WTC11 (cell line): ENCODE measurements around the gene BEST4.

Experiments used
- CBFB ChIP-seq: sonication (generic); formaldehyde crosslinking; IDR thresholded peaks from 2 replicates; pipeline ENCODE4 v1.8.1; 2022; ENCODE audit warnings: mild to moderate bottlenecking, low read depth, missing genetic modification reagents
- CREB1 ChIP-seq: sonication (generic); formaldehyde crosslinking; IDR thresholded peaks from 2 replicates; pipeline ENCODE4 v1.8.0; 2023; ENCODE audit warnings: mild to moderate bottlenecking, missing genetic modification reagents
- E2F4 ChIP-seq: sonication (generic); formaldehyde crosslinking; IDR thresholded peaks from 2 replicates; pipeline ENCODE4 v1.8.1; 2022; ENCODE audit warnings: low read depth, mild to moderate bottlenecking, moderate library complexity, missing genetic modification reagents, borderline replicate concordance
- HMGXB4 ChIP-seq: sonication (generic); formaldehyde crosslinking; IDR thresholded peaks from 2 replicates; pipeline ENCODE4 v1.8.1; 2023; ENCODE audit warnings: mild to moderate bottlenecking, moderate library complexity, missing genetic modification reagents
- MYBL2 ChIP-seq: sonication (generic); formaldehyde crosslinking; IDR thresholded peaks from 2 replicates; pipeline ENCODE4 v1.8.1; 2023; ENCODE audit warnings: mild to moderate bottlenecking, moderate library complexity, missing genetic modification reagents
- SMAD3 ChIP-seq: sonication (generic); formaldehyde crosslinking; IDR thresholded peaks from 2 replicates; pipeline ENCODE4 v1.8.0; 2022; ENCODE audit warnings: missing genetic modification reagents, mild to moderate bottlenecking, borderline replicate concordance
- TEAD1 ChIP-seq: sonication (generic); formaldehyde crosslinking; IDR thresholded peaks from 2 replicates; pipeline ENCODE4 v1.8.0; 2022; ENCODE audit warnings: mild to moderate bottlenecking, missing genetic modification reagents
- TEAD4 ChIP-seq: sonication (generic); formaldehyde crosslinking; IDR thresholded peaks from 2 replicates; pipeline ENCODE4 v1.8.0; 2022; ENCODE audit warnings: mild to moderate bottlenecking, missing genetic modification reagents
- ZSCAN18 ChIP-seq: fragments of 250-450 bp; sonication (Bioruptor Pico); IDR thresholded peaks from 2 replicates; pipeline ENCODE4 v2.1.2; 2022; ENCODE audit warnings: mild to moderate bottlenecking, moderate library complexity
- TF ChIP-seq, protein P1 (sequence below): fragments of 200-600 bp; IDR thresholded peaks from 2 replicates; pipeline ENCODE4 v1.8.0; 2022; ENCODE audit warnings: antibody characterized with exemption
- TF ChIP-seq, protein P2 (sequence below): sonication (generic); formaldehyde crosslinking; IDR thresholded peaks from 2 replicates; pipeline ENCODE4 v1.8.1; 2022; ENCODE audit warnings: missing genetic modification reagents, borderline replicate concordance
- TF ChIP-seq, protein P3 (sequence below): sonication (generic); formaldehyde crosslinking; IDR thresholded peaks from 2 replicates; pipeline ENCODE4 v1.8.0; 2022; ENCODE audit warnings: mild to moderate bottlenecking, missing genetic modification reagents
- TF ChIP-seq, protein P4 (sequence below): fragments of 250-450 bp; sonication (Bioruptor Pico); IDR thresholded peaks from 2 replicates; pipeline ENCODE4 v1.9.0; 2021; ENCODE audit warnings: moderate library complexity, mild to moderate bottlenecking, inconsistent platforms, borderline replicate concordance

DNA sequence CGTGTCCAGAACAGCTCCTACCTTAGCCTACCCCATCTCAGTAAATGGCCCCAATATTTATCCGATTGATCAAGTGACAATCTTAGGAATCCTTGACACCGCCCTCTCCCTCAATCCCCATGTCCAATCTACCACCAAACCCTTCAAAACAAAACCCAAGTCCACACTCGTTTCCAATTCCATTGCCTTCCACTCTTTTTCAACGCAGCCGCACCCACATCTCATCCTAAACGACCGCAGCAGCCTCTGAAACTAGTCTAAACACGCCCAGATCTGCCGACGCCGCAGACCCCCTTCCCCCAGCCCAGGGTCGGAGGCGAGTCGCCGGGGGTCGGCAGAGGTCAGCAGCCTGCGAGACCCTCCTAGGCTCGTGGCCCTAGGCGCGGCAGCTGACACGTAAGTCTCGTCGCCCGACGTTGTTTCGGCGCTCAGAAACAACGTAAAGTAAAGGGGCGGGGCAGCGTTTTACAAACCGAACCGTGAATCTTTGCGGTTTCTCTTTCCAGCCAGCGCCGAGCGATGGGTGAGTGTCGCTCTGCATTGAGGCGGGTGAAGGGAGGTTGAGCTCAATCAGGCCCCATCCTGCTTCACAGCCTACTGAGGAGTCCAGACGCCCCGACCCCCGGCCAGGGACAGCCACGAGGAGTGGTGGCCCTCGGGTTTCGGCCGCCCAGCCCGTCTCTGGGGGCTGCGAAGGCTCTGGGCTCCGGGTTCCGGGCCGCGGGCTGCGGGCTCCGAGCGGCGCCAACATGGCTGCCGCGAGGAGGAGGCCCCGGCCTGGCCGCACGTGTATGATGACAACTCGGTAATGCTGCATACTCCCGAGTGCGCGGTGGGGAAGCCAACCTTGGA lies 12.7 kb downstream of the BEST4 start, which contains the start of gene RPS8:
- TF ChIP-seq ZSCAN18 (CRISPR knock-in tag) (no peak), MYBL2 (CRISPR knock-in tag) (peak; percentile 75; the same call in 1 of the 2 replicates), TEAD4 (CRISPR knock-in tag) (peak; percentile 49; the same call in 1 of the 2 replicates), TEAD1 (CRISPR knock-in tag) (peak; percentile 90), HMGXB4 (peak; percentile 73), CBFB (CRISPR knock-in tag) (no peak), CREB1 (CRISPR knock-in tag) (peak; percentile 94; the same call in 1 of the 2 replicates), E2F4 (CRISPR knock-in tag) (no peak; the same call in 1 of the 2 replicates), SMAD3 (CRISPR knock-in tag) (peak; percentile 70; the same call in 1 of the 2 replicates)
- TF ChIP-seq, protein P1, sequence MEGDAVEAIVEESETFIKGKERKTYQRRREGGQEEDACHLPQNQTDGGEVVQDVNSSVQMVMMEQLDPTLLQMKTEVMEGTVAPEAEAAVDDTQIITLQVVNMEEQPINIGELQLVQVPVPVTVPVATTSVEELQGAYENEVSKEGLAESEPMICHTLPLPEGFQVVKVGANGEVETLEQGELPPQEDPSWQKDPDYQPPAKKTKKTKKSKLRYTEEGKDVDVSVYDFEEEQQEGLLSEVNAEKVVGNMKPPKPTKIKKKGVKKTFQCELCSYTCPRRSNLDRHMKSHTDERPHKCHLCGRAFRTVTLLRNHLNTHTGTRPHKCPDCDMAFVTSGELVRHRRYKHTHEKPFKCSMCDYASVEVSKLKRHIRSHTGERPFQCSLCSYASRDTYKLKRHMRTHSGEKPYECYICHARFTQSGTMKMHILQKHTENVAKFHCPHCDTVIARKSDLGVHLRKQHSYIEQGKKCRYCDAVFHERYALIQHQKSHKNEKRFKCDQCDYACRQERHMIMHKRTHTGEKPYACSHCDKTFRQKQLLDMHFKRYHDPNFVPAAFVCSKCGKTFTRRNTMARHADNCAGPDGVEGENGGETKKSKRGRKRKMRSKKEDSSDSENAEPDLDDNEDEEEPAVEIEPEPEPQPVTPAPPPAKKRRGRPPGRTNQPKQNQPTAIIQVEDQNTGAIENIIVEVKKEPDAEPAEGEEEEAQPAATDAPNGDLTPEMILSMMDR = no peak
- TF ChIP-seq, protein P2, sequence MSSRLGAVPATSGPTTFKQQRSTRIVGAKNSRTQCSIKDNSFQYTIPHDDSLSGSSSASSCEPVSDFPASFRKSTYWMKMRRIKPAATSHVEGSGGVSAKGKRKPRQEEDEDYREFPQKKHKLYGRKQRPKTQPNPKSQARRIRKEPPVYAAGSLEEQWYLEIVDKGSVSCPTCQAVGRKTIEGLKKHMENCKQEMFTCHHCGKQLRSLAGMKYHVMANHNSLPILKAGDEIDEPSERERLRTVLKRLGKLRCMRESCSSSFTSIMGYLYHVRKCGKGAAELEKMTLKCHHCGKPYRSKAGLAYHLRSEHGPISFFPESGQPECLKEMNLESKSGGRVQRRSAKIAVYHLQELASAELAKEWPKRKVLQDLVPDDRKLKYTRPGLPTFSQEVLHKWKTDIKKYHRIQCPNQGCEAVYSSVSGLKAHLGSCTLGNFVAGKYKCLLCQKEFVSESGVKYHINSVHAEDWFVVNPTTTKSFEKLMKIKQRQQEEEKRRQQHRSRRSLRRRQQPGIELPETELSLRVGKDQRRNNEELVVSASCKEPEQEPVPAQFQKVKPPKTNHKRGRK = no peak
- TF ChIP-seq, protein P3, sequence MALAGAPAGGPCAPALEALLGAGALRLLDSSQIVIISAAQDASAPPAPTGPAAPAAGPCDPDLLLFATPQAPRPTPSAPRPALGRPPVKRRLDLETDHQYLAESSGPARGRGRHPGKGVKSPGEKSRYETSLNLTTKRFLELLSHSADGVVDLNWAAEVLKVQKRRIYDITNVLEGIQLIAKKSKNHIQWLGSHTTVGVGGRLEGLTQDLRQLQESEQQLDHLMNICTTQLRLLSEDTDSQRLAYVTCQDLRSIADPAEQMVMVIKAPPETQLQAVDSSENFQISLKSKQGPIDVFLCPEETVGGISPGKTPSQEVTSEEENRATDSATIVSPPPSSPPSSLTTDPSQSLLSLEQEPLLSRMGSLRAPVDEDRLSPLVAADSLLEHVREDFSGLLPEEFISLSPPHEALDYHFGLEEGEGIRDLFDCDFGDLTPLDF (CRISPR knock-in tag) = peak; percentile 82; the same call in 1 of the 2 replicates
- TF ChIP-seq, protein P4, sequence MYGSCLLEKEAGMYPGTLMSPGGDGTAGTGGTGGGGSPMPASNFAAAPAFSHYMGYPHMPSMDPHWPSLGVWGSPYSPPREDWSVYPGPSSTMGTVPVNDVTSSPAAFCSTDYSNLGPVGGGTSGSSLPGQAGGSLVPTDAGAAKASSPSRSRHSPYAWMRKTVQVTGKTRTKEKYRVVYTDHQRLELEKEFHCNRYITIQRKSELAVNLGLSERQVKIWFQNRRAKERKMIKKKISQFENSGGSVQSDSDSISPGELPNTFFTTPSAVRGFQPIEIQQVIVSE (CRISPR knock-in tag) = no peak
